ENCODE results near the gene PHF2. TPM values are rescaled to one million over a fixed set of nuclear protein-coding genes. Genes with fewer than 3 reads are reported as not detected.

The PHF2 gene
- total and polyA plus RNA-seq, 2 of the 8 experiments (the other 6 are each of a cell fraction or from before 2014, with no cell fraction given) = 3.4 to 9.4 TPM

DNA sequence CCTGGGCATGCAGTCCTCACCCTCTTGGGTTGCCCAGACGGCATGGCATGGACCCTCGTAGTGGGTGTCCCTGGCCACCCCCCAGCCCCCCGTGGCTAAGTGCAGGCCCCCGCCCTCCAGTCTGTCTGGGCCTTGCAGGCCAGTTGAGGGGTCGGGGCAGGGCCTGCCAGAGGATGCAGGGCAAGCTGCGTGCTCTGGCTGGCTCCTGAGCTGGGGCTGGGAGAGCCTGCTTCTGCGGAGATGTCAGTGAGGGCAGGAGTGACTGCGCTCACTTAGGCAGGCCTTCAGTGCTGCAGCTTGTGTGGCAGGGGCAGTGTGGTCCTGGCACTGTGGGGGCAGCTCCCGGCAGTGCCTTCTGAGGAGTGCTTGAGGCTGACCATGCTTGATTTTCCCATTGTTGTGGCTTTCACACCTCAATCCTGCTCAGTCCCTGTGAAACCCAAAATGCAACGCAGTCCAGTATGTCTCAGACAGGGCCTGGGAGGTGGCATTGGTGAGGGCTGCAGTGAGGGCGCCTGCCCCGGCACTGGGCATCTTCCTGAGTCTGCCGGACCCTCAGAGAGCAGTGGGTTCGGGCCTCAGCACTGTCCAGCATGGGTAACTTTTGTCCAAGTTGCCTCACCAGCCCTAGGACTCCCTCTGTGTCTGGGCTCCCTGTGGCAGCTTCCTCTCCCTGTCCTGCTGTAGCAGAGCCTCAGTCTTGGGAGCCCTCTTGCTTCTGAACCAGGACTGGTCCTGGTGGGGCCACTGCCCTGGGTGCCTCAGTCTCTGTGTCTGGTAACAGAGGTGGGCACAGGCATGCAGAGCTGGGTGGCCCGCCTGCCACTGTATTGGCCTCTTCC lies 93.0 kb downstream of the PHF2 start:
- no peak overlapping the region for H3K4ac ChIP-seq (replicated peaks; ENCODE audit: insufficient read length, low read depth, low read length)
- no peaks in the 10 kb centered on the region; a peak in 1 of 7 replicates for H3K27me3 ChIP-seq (replicated peaks in 1 of 4; ENCODE audit: control insufficient read depth in 3 of 4, extremely low read depth in 1 of 4, insufficient read depth in 3 of 4, low read length in 3 of 4)
- no peak overlapping the region for H2BK120ac ChIP-seq (replicated peaks; ENCODE audit: low read depth, low read length)
- no peak overlapping the region for H3K23ac ChIP-seq (ENCODE audit: insufficient read length)
- H2BK5ac ChIP-seq (ENCODE audit: low read depth, low read length) = no peak overlapping the region
- H3K4me2 ChIP-seq (ENCODE audit: insufficient read depth in 1 of 2, low read depth in 2 of 2, low read length in 2 of 2) = no peak overlapping the region
- no peaks in the 10 kb centered on the region; a peak in 1 of 4 replicates for H3K9me3 ChIP-seq (ENCODE audit: insufficient read depth in 2 of 2, low read depth in 1 of 2, low read length in 1 of 2)
- no peak overlapping the region for H2AK5ac ChIP-seq (ENCODE audit: low read depth, low read length)
- TF ChIP-seq SP1 (IDR thresholded peaks at IDR 0.05; ENCODE audit: low read depth, low read length) (no peak), NRF1 (IDR thresholded peaks at IDR 0.05; ENCODE audit: low read depth, low read length) (no peak)
- TF ChIP-seq, protein P1, sequence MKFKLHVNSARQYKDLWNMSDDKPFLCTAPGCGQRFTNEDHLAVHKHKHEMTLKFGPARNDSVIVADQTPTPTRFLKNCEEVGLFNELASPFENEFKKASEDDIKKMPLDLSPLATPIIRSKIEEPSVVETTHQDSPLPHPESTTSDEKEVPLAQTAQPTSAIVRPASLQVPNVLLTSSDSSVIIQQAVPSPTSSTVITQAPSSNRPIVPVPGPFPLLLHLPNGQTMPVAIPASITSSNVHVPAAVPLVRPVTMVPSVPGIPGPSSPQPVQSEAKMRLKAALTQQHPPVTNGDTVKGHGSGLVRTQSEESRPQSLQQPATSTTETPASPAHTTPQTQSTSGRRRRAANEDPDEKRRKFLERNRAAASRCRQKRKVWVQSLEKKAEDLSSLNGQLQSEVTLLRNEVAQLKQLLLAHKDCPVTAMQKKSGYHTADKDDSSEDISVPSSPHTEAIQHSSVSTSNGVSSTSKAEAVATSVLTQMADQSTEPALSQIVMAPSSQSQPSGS (IDR thresholded peaks at IDR 0.05; ENCODE audit: low read length) = no peak
- H3K18ac ChIP-seq (ENCODE audit: extremely low read depth, low read length) = no peak overlapping the region
- H3K4me1 ChIP-seq (replicated peaks in 1 of 4; ENCODE audit: control insufficient read depth in 3 of 4, insufficient read depth in 4 of 4, low read length in 3 of 4) = no peaks in the 10 kb centered on the region; a peak in 3 of 7 replicates
- H3K14ac ChIP-seq (ENCODE audit: insufficient read length) = no peak overlapping the region
- H3K56ac ChIP-seq (replicated peaks; ENCODE audit: insufficient read length, low read depth, low read length) = no peak overlapping the region
- H2AFZ ChIP-seq (ENCODE audit: low read length) = no peak overlapping the region
- no peak overlapping the region for H2BK15ac ChIP-seq (ENCODE audit: low read length)
- ChIA-PET POLR2A (ENCODE audit: partially characterized antibody) (interaction anchor here (1.7 kb wide), 1 partner anchor 10 kb away, joined by 5 read pairs; no protein-coding TSS in a partner anchor), CTCF (ENCODE audit: partially characterized antibody) (interaction anchor here (0.9 to 1.4 kb wide), 3 partner anchors 22 to 103 kb away, joined by 3 read pairs; no protein-coding TSS in a partner anchor)
- H3K27ac ChIP-seq (ENCODE audit: low read depth, low read length) = no peak overlapping the region
- H2BK12ac ChIP-seq (ENCODE audit: low read depth, low read length) = no peak overlapping the region
- H3K79me1 ChIP-seq (ENCODE audit: low read depth, low read length) = no peaks in the 10 kb centered on the region
- 0 out of 2 replicates have a peak overlapping the region, but pooled peaks have one; percentile 51 for H4K8ac ChIP-seq (ENCODE audit: extremely low read depth, insufficient read depth, low read length)
- no peaks in the 10 kb centered on the region; a peak in 1 of 8 replicates for H3K36me3 ChIP-seq (ENCODE audit: control insufficient read depth in 2 of 4, insufficient read depth in 4 of 4, low read length in 3 of 4)
- FAIRE-seq = no peak
- no peak overlapping the region for H3K4me3 ChIP-seq (ENCODE audit: extremely low read depth in 1 of 4, insufficient read depth in 2 of 4, low read depth in 3 of 4, low read length in 4 of 4)
- peak in 1 of 2 experiments; percentile 39 for DNase-seq (ENCODE audit: low read depth in 1 of 2, low spot score in 2 of 2)
- H3K79me2 ChIP-seq (ENCODE audit: control insufficient read depth in 1 of 2, insufficient read depth in 2 of 2, low read length in 2 of 2) = no peaks in the 10 kb centered on the region
- H2BK20ac ChIP-seq (ENCODE audit: low read length) = no peak overlapping the region
- H3K23me2 ChIP-seq (ENCODE audit: low read depth, low read length) = peaks cover 2% of the 10 kb centered on the region; the same call in 1 of the 2 replicates
- H4K20me1 ChIP-seq (replicated peaks in 1 of 2; ENCODE audit: control insufficient read depth in 1 of 2, insufficient read depth in 2 of 2, low read length in 2 of 2) = peaks cover 0 to 3% of the 10 kb centered on the region in 2 experiments
- no peak overlapping the region for H4K5ac ChIP-seq (ENCODE audit: insufficient read length, low read depth, low read length)
- 88% methylated on average over 15 of the region's 15 CpGs; no CpG with 5 or more reads in 1 of the 2 experiments for WGBS, 2 experiments (ENCODE audit: extremely low coverage in 1 of 2, insufficient coverage in 1 of 2, insufficient read length in 1 of 2, insufficient replicate concordance in 2 of 2, low coverage in 1 of 2, low lambda C conversion rate in 2 of 2, missing lambda C conversion rate in 1 of 2)
- H3K9ac ChIP-seq (replicated peaks in 1 of 4; ENCODE audit: extremely low read depth in 1 of 4, low read depth in 3 of 4, low read length in 3 of 4) = no peak overlapping the region
- H4K91ac ChIP-seq (replicated peaks; ENCODE audit: insufficient read length, low read length) = no peak overlapping the region

All from H1 (cell line).